ENCODE data around the gene PCED1A. TPM values are rescaled to one million over a fixed set of nuclear protein-coding genes. Genes with fewer than 3 reads are reported as not detected.

PCED1A gene
- total RNA-seq, 1 donor from 2014 or later: 44.3 TPM

- no peaks in the 10 kb centered on the region for H3K9me3 ChIP-seq
- H3K36me3 ChIP-seq: no peaks in the 10 kb centered on the region
- peak overlapping the region; percentile 76 for H3K4me3 ChIP-seq
- no peak overlapping the region for H3K27ac ChIP-seq
- intact Hi-C loops (cut with DNase I): no loop called here
- H3K4me1 ChIP-seq: peaks cover 34% of the 10 kb centered on the region
- DNase-seq (no peak), ATAC-seq (no peak)
- H3K27me3 ChIP-seq: no peaks in the 10 kb centered on the region
- TF ChIP-seq CTCF (IDR thresholded peaks at IDR 0.05): no peak
These were observed 34.0 kb upstream of the PCED1A start for GRCh38 chr20:2874456-2874855.

GRCh38 chr20:2873747-2874041 is 33.2 kb upstream of the PCED1A start:
- ATAC-seq (peak; percentile 58), DNase-seq (peak; percentile 80)
- no peaks in the 10 kb centered on the region for H3K36me3 ChIP-seq
- peaks cover 31% of the 10 kb centered on the region for H3K4me1 ChIP-seq
- peak overlapping the region; percentile 83 for H3K27ac ChIP-seq
- intact Hi-C loops (cut with DNase I): no loop called here
- H3K9me3 ChIP-seq: no peaks in the 10 kb centered on the region
- TF ChIP-seq CTCF (IDR thresholded peaks at IDR 0.05): no peak
- H3K27me3 ChIP-seq: no peaks in the 10 kb centered on the region
- H3K4me3 ChIP-seq: peak overlapping the region; percentile 76

DNA sequence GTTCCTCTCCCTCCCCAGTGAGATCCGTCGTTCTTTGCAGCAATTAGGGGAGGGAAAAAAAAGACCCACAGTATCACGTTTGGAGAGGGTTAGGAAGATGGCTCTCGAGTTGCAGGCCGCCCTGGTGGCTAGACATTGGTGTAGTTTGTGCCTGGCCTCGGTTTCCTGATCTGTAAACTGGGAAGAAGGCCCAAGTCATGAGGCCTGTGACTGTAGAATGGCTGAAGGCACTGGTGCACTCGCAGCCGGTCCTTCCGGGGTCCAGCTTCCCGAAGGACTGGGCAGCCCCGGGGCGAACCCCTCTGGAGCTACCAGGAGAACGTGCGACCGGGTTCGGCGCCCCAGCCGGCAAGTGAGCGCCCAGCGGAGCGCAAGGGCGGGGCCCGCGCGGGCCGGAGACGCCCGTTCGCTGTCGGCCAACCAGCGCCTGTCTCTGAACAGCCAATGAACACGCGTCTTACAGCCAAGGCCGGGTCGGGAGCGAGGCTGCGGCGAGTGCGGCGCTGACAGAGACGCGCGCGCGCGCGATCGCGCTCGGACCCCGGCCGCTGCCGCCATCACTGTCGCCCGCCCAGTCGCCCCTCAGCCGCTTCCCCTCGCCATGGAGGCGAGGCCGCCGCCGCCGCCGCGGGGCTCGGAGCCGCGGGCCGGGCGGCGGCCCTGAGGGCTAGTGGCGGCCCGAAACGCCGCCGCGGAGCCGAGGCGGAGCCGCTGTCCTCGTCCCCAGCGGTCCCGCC is 32.7 kb upstream of the PCED1A start, which contains the start of gene PTPRA:
Gene PTPRA, plus strand, starts transcription at position 472 of the 737 bp plus-strand sequence. CDS start 90,797 bp downstream, outside the sequence.
- Histone ChIP-seq H3K4me1 (peaks cover 31% of the 10 kb centered on the region), H3K27ac (peak within 1 kb of the TSS; percentile 83), H3K9me3 (no peaks in the 10 kb centered on the region)

DNA sequence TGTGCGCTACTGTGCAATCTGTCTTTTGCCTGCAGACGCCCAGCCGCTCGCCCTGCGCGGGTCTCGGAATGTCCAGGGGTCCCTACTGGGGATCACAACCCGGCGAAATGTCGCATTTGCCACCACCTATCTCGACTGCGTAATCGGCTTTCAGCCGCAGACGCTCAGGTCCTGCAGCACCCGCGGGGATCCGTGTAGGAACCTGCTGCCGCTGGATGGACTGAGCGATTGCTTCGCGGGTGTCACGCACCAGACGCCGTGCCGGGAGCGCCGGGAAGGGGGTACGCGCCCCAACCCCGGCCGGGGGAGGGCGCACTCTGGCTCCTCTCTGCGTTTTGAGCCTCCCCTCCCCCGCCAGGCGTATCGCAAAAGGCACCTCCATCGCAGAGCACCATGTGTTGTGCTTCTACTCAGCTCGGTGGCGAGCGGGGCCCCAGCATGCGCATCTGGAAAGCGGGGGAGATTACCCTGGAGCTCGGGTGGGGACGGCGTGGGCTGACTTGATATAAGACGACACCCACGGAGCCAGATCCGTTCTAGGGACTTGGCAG is 32.1 kb upstream of the PCED1A start:
- intact Hi-C loops (cut with DNase I): no loop called here
- peak overlapping the region; percentile 76 for H3K4me3 ChIP-seq
- no peaks in the 10 kb centered on the region for H3K9me3 ChIP-seq
- peaks cover 31% of the 10 kb centered on the region for H3K4me1 ChIP-seq
- H3K27me3 ChIP-seq: no peaks in the 10 kb centered on the region
- peak; percentile 34 for TF ChIP-seq CTCF (IDR thresholded peaks at IDR 0.05)
- H3K27ac ChIP-seq: peak overlapping the region; percentile 83
- ATAC-seq (peak; percentile 72), DNase-seq (peak; percentile 88)
- H3K36me3 ChIP-seq: no peaks in the 10 kb centered on the region

More for the DNA sequence above, 32.7 kb upstream of the PCED1A start, which contains the start of gene PTPRA:
- ATAC-seq: peak; percentile 97
- intact Hi-C loops (cut with DNase I): no loop called here
- Histone ChIP-seq H3K36me3 (no peaks in the 10 kb centered on the region), H3K27me3 (no peaks in the 10 kb centered on the region), H3K4me3 (peak within 1 kb of the TSS; percentile 76)
- DNase-seq: peak; percentile 96
- TF ChIP-seq CTCF (IDR thresholded peaks at IDR 0.05): no peak

GRCh38 chr20:2871661-2872458 is 31.4 kb upstream of the PCED1A start:
- Histone ChIP-seq H3K4me3 (peak overlapping the region; percentile 76), H3K4me1 (peaks cover 31% of the 10 kb centered on the region), H3K27ac (peak overlapping the region; percentile 83), H3K36me3 (peaks cover under 1% of the 10 kb centered on the region), H3K9me3 (no peaks in the 10 kb centered on the region), H3K27me3 (no peaks in the 10 kb centered on the region)
- intact Hi-C loops (cut with DNase I): no loop called here
- peak; percentile 3 for ATAC-seq
- no peak for DNase-seq
- no peak for TF ChIP-seq CTCF (IDR thresholded peaks at IDR 0.05)

Measured in upper lobe of right lung (tissue), 1 donor.